Activated B cell treated with CpG ODN at 0.5 μM for 24 hours (primary cell): ENCODE measurements around the gene GALR1. TPM values are rescaled to one million over a fixed set of nuclear protein-coding genes. Genes with fewer than 3 reads are reported as not detected.

Experiments
- ATAC-seq: fragments of 200-7000 bp; cut with Tn5 transposase; one replicate; pipeline ENCODE4 v1.10.0; 2021; ENCODE audit warnings: low read depth, mild to moderate bottlenecking, moderate library complexity
- CTCF ChIA-PET: fragments of 350-600 bp; sonication (Branson Sonifier 250); formaldehyde crosslinking; loops from one replicate; lab custom pipeline; 2021; ENCODE audit warnings: antibody characterized with exemption; lab: Charles Lee
- POLR2A ChIA-PET: fragments of 350-600 bp; sonication (Branson Sonifier 250); formaldehyde crosslinking; loops from one replicate; lab custom pipeline; 2021; ENCODE audit warnings: antibody characterized with exemption; lab: Charles Lee
- DNase-seq: peaks from one replicate; pipeline ENCODE4 v3.0.0; 2022
- H3K27ac Mint-ChIP-seq: one replicate; pipeline ENCODE4 v1.8.0; 2020; ENCODE audit warnings: mixed read lengths
- H3K27me3 Mint-ChIP-seq: one replicate; pipeline ENCODE4 v1.8.0; 2021; ENCODE audit warnings: mixed read lengths
- H3K36me3 Mint-ChIP-seq: one replicate; pipeline ENCODE4 v1.8.0; 2021; ENCODE audit warnings: low read depth, mixed read lengths
- H3K4me1 Mint-ChIP-seq: one replicate; pipeline ENCODE4 v1.8.0; 2021; ENCODE audit warnings: mixed read lengths
- H3K4me3 Mint-ChIP-seq: one replicate; pipeline ENCODE4 v1.8.0; 2020; ENCODE audit warnings: mild to moderate bottlenecking, mixed read lengths
- H3K9me3 Mint-ChIP-seq: one replicate; pipeline ENCODE4 v1.8.0; 2020; ENCODE audit warnings: mixed read lengths
- CTCF ChIP-seq: fragments of 200-600 bp; IDR thresholded peaks from one replicate; pipeline ENCODE4 v1.8.0; 2022; ENCODE audit warnings: antibody characterized with exemption, mild to moderate bottlenecking
- intact Hi-C: fragments of 100-400 bp; cut with micrococcal nuclease; formaldehyde crosslinking; loops from one replicate; pipeline ENCODE4 v1.15.1; 2024
- total RNA-seq: library from RNA; stranded (reverse); gene quantifications from 2 replicates; pipeline ENCODE4 v1.2.3, GENCODE V29; 2022

GALR1 gene
- total RNA-seq, 1 donor from 2014 or later, result not detected

GRCh38 chr18:77248873-77249568 is 627 bp upstream of the GALR1 start:
- peaks cover 10% of the 10 kb centered on the region for H3K4me1 Mint-ChIP-seq
- H3K27me3 Mint-ChIP-seq, result peaks cover 43% of the 10 kb centered on the region
- H3K9me3 Mint-ChIP-seq, result peaks cover 12% of the 10 kb centered on the region
- no peak overlapping the region for H3K27ac Mint-ChIP-seq
- ChIA-PET CTCF (no interaction called here), POLR2A (no interaction called here)
- H3K36me3 Mint-ChIP-seq, result no peaks in the 10 kb centered on the region
- DNase-seq (no peak), ATAC-seq (no peak)
- intact Hi-C loops, result no loop called here
- no peak for TF ChIP-seq CTCF
- peak overlapping the region; percentile 24 for H3K4me3 Mint-ChIP-seq

GRCh38 chr18:77250501-77250925 is 865 bp downstream of the GALR1 start:
- H3K4me1 Mint-ChIP-seq, result peaks cover 10% of the 10 kb centered on the region
- intact Hi-C loops, result no loop called here
- H3K9me3 Mint-ChIP-seq, result peaks cover 12% of the 10 kb centered on the region
- peaks cover 40% of the 10 kb centered on the region for H3K27me3 Mint-ChIP-seq
- ChIA-PET CTCF (no interaction called here), POLR2A (no interaction called here)
- ATAC-seq (no peak), DNase-seq (no peak)
- no peaks in the 10 kb centered on the region for H3K36me3 Mint-ChIP-seq
- H3K4me3 Mint-ChIP-seq, result no peak overlapping the region
- no peak overlapping the region for H3K27ac Mint-ChIP-seq
- no peak for TF ChIP-seq CTCF

GRCh38 chr18:77250926-77251729 is 1.5 kb downstream of the GALR1 start:
- DNase-seq, result no peak
- no peak for ATAC-seq
- H3K4me1 Mint-ChIP-seq, result peaks cover 10% of the 10 kb centered on the region
- ChIA-PET POLR2A (no interaction called here), CTCF (no interaction called here)
- peaks cover 12% of the 10 kb centered on the region for H3K9me3 Mint-ChIP-seq
- H3K27me3 Mint-ChIP-seq, result peaks cover 37% of the 10 kb centered on the region
- TF ChIP-seq CTCF, result no peak
- no peak overlapping the region for H3K27ac Mint-ChIP-seq
- intact Hi-C loops, result no loop called here
- no peaks in the 10 kb centered on the region for H3K36me3 Mint-ChIP-seq
- no peak overlapping the region for H3K4me3 Mint-ChIP-seq

GRCh38 chr18:77251730-77252050 is 2.0 kb downstream of the GALR1 start:
- ChIA-PET CTCF (no interaction called here), POLR2A (no interaction called here)
- ATAC-seq, result no peak
- peaks cover 10% of the 10 kb centered on the region for H3K4me1 Mint-ChIP-seq
- intact Hi-C loops, result no loop called here
- H3K9me3 Mint-ChIP-seq, result peaks cover 12% of the 10 kb centered on the region
- no peak overlapping the region for H3K4me3 Mint-ChIP-seq
- no peak for DNase-seq
- no peak overlapping the region for H3K27ac Mint-ChIP-seq
- TF ChIP-seq CTCF, result no peak
- no peaks in the 10 kb centered on the region for H3K36me3 Mint-ChIP-seq
- H3K27me3 Mint-ChIP-seq, result peaks cover 38% of the 10 kb centered on the region

- ChIA-PET CTCF (no interaction called here), POLR2A (no interaction called here)
- DNase-seq, result no peak
- ATAC-seq, result no peak
- Mint-ChIP-seq H3K27me3 (peaks cover 25% of the 10 kb centered on the region), H3K27ac (no peak overlapping the region), H3K9me3 (no peaks in the 10 kb centered on the region), H3K4me3 (no peak overlapping the region), H3K36me3 (no peaks in the 10 kb centered on the region), H3K4me1 (peaks cover 2% of the 10 kb centered on the region)
- no peak for TF ChIP-seq CTCF
- intact Hi-C loops, result no loop called here
Measured at GRCh38 chr18:77254711-77255405, 5.2 kb downstream of the GALR1 start.
